ENCODE results near the gene KRTAP4-8. TPM values are rescaled to one million over a fixed set of nuclear protein-coding genes. Genes with fewer than 3 reads are reported as not detected.
"Not testable (repeated sequence)": the region's sequence is repeated elsewhere in the genome, so short reads cannot be mapped to it uniquely, and the experiment has no call there.

The KRTAP4-8 gene
- total RNA-seq, 1 donor from 2014 or later, result not detected

GRCh38 chr17:41098481-41098880 is 539 bp upstream of the KRTAP4-8 start:
- no peak overlapping the region for H3K4me3 ChIP-seq
- DNase-seq (ENCODE audit: low spot score), result no peak
- H3K4me2 ChIP-seq, result no peak overlapping the region
- no peak overlapping the region for H3K9ac ChIP-seq
- Mint-ChIP-seq H3K27me3 (ENCODE audit: insufficient read depth, low read depth) (no peaks in the 10 kb centered on the region), H3K9me3 (no peaks in the 10 kb centered on the region), H3K36me3 (no peaks in the 10 kb centered on the region), H3K4me1 (no peaks in the 10 kb centered on the region), H3K27ac (no peak overlapping the region), H3K4me3 (no peak overlapping the region)
- H3K27me3 ChIP-seq, result no peaks in the 10 kb centered on the region
- no peaks in the 10 kb centered on the region for H3K4me1 ChIP-seq
- H3K27ac ChIP-seq, result no peak overlapping the region
- no peak for TF ChIP-seq EZH2phosphoT487 (IDR thresholded peaks at IDR 0.05)
- TF ChIP-seq EZH2 (IDR thresholded peaks at IDR 0.05), result no peak
- no peak for TF ChIP-seq CTCF (IDR thresholded peaks at IDR 0.05)
- H3K36me3 ChIP-seq, result no peaks in the 10 kb centered on the region
- no peaks in the 10 kb centered on the region for H4K20me1 ChIP-seq (ENCODE audit: low read depth)
- no peaks in the 10 kb centered on the region for H3K9me3 ChIP-seq (ENCODE audit: low read depth)
- H2AFZ ChIP-seq (replicated peaks), result no peak overlapping the region
- H3F3A ChIP-seq (ENCODE audit: low read depth), result peaks cover 2% of the 10 kb centered on the region
- H3K79me2 ChIP-seq (ENCODE audit: low read depth), result no peaks in the 10 kb centered on the region

GRCh38 chr17:41096055-41096454 is 1.9 kb downstream of the KRTAP4-8 start:
- no peak for TF ChIP-seq EZH2 (IDR thresholded peaks at IDR 0.05)
- TF ChIP-seq CTCF (IDR thresholded peaks at IDR 0.05), result no peak
- no peak for TF ChIP-seq EZH2phosphoT487 (IDR thresholded peaks at IDR 0.05)
- Histone ChIP-seq H3K27me3 (no peaks in the 10 kb centered on the region), H2AFZ (replicated peaks) (no peak overlapping the region), H3K36me3 (no peaks in the 10 kb centered on the region), H3K27ac (no peak overlapping the region), H4K20me1 (ENCODE audit: low read depth) (no peaks in the 10 kb centered on the region), H3K4me3 (no peak overlapping the region), H3F3A (ENCODE audit: low read depth) (no peaks in the 10 kb centered on the region), H3K79me2 (ENCODE audit: low read depth) (no peaks in the 10 kb centered on the region), H3K9me3 (ENCODE audit: low read depth) (peaks cover 7% of the 10 kb centered on the region), H3K4me1 (no peaks in the 10 kb centered on the region), H3K9ac (no peak overlapping the region), H3K4me2 (no peak overlapping the region)
- Mint-ChIP-seq H3K9me3 (peaks cover 7% of the 10 kb centered on the region), H3K4me1 (no peaks in the 10 kb centered on the region), H3K27me3 (ENCODE audit: insufficient read depth, low read depth) (no peaks in the 10 kb centered on the region), H3K4me3 (no peak overlapping the region), H3K36me3 (no peaks in the 10 kb centered on the region), H3K27ac (no peak overlapping the region)
- no peak for DNase-seq (ENCODE audit: low spot score)

GRCh38 chr17:41088760-41089352 is 9.1 kb downstream of the KRTAP4-8 start:
- not testable (repeated sequence) for H2AFZ ChIP-seq (replicated peaks); H3K79me2 ChIP-seq (ENCODE audit: low read depth); H3K36me3 Mint-ChIP-seq; H3K4me2 ChIP-seq; DNase-seq (ENCODE audit: low spot score); H3K9me3 ChIP-seq (ENCODE audit: low read depth); H3K27ac Mint-ChIP-seq; H4K20me1 ChIP-seq (ENCODE audit: low read depth); H3K9me3 Mint-ChIP-seq; H3K4me3 ChIP-seq; H3K27me3 Mint-ChIP-seq (ENCODE audit: insufficient read depth, low read depth); H3K36me3 ChIP-seq; H3K4me3 Mint-ChIP-seq; H3K27me3 ChIP-seq; H3F3A ChIP-seq (ENCODE audit: low read depth); H3K9ac ChIP-seq; H3K27ac ChIP-seq; H3K4me1 ChIP-seq; H3K4me1 Mint-ChIP-seq

DNA sequence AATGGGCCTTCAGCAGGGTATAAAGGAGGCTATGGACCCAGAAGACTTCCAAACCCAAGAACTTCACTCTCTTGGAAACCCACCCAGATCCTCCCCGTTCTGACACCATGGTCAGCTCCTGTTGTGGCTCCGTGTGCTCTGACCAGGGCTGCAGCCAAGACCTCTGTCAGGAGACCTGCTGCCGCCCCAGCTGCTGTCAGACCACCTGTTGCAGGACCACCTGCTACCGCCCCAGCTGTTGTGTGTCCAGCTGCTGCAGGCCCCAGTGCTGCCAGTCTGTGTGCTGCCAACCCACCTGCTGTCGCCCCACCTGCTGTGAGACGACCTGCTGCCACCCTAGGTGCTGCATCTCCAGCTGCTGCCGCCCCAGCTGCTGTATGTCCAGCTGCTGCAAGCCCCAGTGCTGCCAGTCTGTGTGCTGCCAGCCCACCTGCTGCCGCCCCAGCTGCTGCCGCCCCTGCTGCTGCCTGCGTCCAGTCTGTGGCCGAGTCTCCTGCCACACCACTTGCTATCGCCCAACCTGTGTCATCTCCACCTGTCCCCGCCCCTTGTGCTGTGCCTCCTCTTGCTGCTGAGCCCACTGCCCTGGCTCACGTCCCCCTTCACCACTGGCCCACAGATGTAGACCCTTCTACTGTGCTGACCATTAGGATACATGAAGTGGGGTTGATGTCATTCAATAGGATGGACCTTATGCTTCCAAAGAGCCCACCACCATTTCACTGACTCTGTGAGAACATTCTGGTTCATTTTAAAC is 13.7 kb downstream of the KRTAP4-8 start, which contains the start of gene KRTAP4-7:
KRTAP4-7 (plus strand) TSS at position 51 of the 757 bp plus-strand sequence; CDS start at position 108, 57 bp downstream.
- not testable (repeated sequence) for H3K4me3 Mint-ChIP-seq; H3K27me3 ChIP-seq; DNase-seq (ENCODE audit: low spot score); H3K79me2 ChIP-seq (ENCODE audit: low read depth); H3K9me3 ChIP-seq (ENCODE audit: low read depth); H2AFZ ChIP-seq (replicated peaks); H3K36me3 ChIP-seq; H3K4me3 ChIP-seq; H3K9me3 Mint-ChIP-seq; H3K4me2 ChIP-seq; H3K9ac ChIP-seq; H3K4me1 ChIP-seq; H3K4me1 Mint-ChIP-seq; H3K27ac ChIP-seq; H3F3A ChIP-seq (ENCODE audit: low read depth); H3K27ac Mint-ChIP-seq; H3K27me3 Mint-ChIP-seq (ENCODE audit: insufficient read depth, low read depth); H3K36me3 Mint-ChIP-seq; H4K20me1 ChIP-seq (ENCODE audit: low read depth)

DNA sequence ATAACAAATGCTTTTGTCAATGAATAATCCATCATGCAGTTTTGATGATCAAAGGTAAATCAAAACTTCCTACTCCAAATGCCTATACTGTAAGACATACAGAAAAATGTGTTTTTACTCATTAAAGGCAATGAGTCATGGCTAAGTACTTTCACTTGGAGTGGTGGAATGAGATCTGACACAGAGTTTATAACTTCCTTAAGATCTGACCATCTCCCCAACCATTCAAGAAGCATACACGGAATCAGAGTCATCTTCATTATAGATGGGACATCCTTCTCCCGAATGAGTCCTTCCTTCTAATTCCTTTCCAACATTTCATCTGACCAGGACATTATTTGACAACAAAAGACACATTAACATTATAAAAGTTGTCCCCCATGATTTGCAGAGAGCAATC is 14.5 kb downstream of the KRTAP4-8 start:
- H3K27me3 ChIP-seq; H3K36me3 ChIP-seq; H3K4me1 Mint-ChIP-seq; H3K9ac ChIP-seq; H3K4me3 ChIP-seq; H3K27me3 Mint-ChIP-seq (ENCODE audit: insufficient read depth, low read depth); H3K36me3 Mint-ChIP-seq; DNase-seq (ENCODE audit: low spot score); H3K27ac ChIP-seq; H3K4me2 ChIP-seq; H3K27ac Mint-ChIP-seq; H3F3A ChIP-seq (ENCODE audit: low read depth); H2AFZ ChIP-seq (replicated peaks); H3K9me3 Mint-ChIP-seq; H3K4me1 ChIP-seq; H3K79me2 ChIP-seq (ENCODE audit: low read depth); H4K20me1 ChIP-seq (ENCODE audit: low read depth); H3K4me3 Mint-ChIP-seq; H3K9me3 ChIP-seq (ENCODE audit: low read depth): not testable (repeated sequence)
